Dedifferentiated amniotic fluid mesenchymal stem cell (primary cell): ENCODE data around the gene HMCN1.
"Not testable (repeated sequence)": the region's sequence is repeated elsewhere in the genome, so short reads cannot be mapped to it uniquely, and the experiment has no call there.

Source experiments
- DNase-seq: peaks from one replicate; pipeline ENCODE4 v3.0.0-alpha.2; 2016; ENCODE audit errors: extremely low spot score

HMCN1 gene

GRCh38 chr1:185853739-185854138 is 119.5 kb downstream of the HMCN1 start:
- peak; percentile 89 for DNase-seq

GRCh38 chr1:185856482-185856881 is 122.3 kb downstream of the HMCN1 start:
- no peak for DNase-seq

GRCh38 chr1:185857442-185857841 is 123.3 kb downstream of the HMCN1 start:
- DNase-seq: no peak

- DNase-seq: no peak
Observed at GRCh38 chr1:185860311-185860710, 126.1 kb downstream of the HMCN1 start.

GRCh38 chr1:185860859-185861258 is 126.7 kb downstream of the HMCN1 start:
- no peak for DNase-seq

GRCh38 chr1:185861630-185862029 is 127.4 kb downstream of the HMCN1 start:
- no peak for DNase-seq

GRCh38 chr1:185862235-185862634 is 128.0 kb downstream of the HMCN1 start:
- DNase-seq: no peak

- DNase-seq: no peak
Observed at GRCh38 chr1:185864331-185864730, 130.1 kb downstream of the HMCN1 start.

GRCh38 chr1:185864889-185865517 is 130.8 kb downstream of the HMCN1 start:
- DNase-seq: peak; percentile 47

GRCh38 chr1:185869590-185869989 is 135.4 kb downstream of the HMCN1 start:
- DNase-seq: no peak

GRCh38 chr1:185871627-185872150 is 137.5 kb downstream of the HMCN1 start:
- DNase-seq: no peak

- DNase-seq: no peak
Observed at GRCh38 chr1:185874246-185874645, 140.1 kb downstream of the HMCN1 start.

- DNase-seq: no peak
Observed at GRCh38 chr1:185880330-185880729, 146.1 kb downstream of the HMCN1 start.

GRCh38 chr1:185880779-185881333 is 146.7 kb downstream of the HMCN1 start:
- no peak for DNase-seq

GRCh38 chr1:185886046-185886445 is 151.9 kb downstream of the HMCN1 start:
- no peak for DNase-seq

- DNase-seq: no peak
Observed at GRCh38 chr1:185886671-185887070, 152.5 kb downstream of the HMCN1 start.

GRCh38 chr1:185892831-185893403 is 158.7 kb downstream of the HMCN1 start:
- DNase-seq: not testable (repeated sequence)

- DNase-seq: no peak
Observed at GRCh38 chr1:185894791-185895190, 160.6 kb downstream of the HMCN1 start.

- DNase-seq: no peak
Observed at GRCh38 chr1:185895208-185895900, 161.2 kb downstream of the HMCN1 start.

GRCh38 chr1:185896863-185897262 is 162.7 kb downstream of the HMCN1 start:
- DNase-seq: peak; percentile 20

GRCh38 chr1:185906186-185906585 is 172.0 kb downstream of the HMCN1 start:
- no peak for DNase-seq

- no peak for DNase-seq
Observed at GRCh38 chr1:185907246-185907645, 173.1 kb downstream of the HMCN1 start.

- DNase-seq: no peak
Observed at GRCh38 chr1:185911978-185912377, 177.8 kb downstream of the HMCN1 start.
